Dermis microvascular lymphatic vessel endothelial cell (primary cell): ENCODE results near the gene GPR162. TPM values are rescaled to one million over a fixed set of nuclear protein-coding genes. Genes with fewer than 3 reads are reported as not detected.

Experiments used
- DNase-seq, 2 donors: peaks; one replicate each; pipeline versions ENCODE4 v3.0.0 to v3.0.0-alpha.2; 2010; ENCODE audit warnings: low read depth in 2 of 2
- total RNA-seq: library from RNA; depleted of rRNA; stranded (reverse); fragments of >200 nt; gene quantifications from 2 replicates; pipeline ENCODE4 v1.2.1, GENCODE V29; 2014

The GPR162 gene
- total RNA-seq, 1 donor from 2014 or later = 0.51 TPM

- no peak for DNase-seq
Measured at GRCh38 chr12:6786416-6787094, 35.1 kb upstream of the GPR162 start.

DNA sequence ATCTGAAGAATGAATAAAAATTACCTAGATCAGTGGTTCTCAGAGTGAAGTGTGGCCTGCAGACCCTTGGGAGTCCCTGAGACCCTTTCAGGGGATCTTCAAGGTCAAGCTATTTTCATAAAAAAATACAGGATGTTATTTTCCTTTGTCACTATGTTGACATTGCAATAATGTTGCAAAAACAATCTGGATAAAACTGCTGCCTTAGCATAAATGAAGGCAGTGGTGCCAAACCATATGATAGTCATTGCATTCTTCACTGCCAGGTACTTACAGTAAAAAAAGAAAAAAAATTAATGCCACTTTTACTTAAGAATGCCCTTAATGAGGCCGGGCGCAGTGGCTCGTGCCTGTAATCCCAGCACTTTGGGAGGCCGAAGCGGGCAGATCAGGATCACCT lies 34.3 kb upstream of the GPR162 start:
- DNase-seq = no peak

DNA sequence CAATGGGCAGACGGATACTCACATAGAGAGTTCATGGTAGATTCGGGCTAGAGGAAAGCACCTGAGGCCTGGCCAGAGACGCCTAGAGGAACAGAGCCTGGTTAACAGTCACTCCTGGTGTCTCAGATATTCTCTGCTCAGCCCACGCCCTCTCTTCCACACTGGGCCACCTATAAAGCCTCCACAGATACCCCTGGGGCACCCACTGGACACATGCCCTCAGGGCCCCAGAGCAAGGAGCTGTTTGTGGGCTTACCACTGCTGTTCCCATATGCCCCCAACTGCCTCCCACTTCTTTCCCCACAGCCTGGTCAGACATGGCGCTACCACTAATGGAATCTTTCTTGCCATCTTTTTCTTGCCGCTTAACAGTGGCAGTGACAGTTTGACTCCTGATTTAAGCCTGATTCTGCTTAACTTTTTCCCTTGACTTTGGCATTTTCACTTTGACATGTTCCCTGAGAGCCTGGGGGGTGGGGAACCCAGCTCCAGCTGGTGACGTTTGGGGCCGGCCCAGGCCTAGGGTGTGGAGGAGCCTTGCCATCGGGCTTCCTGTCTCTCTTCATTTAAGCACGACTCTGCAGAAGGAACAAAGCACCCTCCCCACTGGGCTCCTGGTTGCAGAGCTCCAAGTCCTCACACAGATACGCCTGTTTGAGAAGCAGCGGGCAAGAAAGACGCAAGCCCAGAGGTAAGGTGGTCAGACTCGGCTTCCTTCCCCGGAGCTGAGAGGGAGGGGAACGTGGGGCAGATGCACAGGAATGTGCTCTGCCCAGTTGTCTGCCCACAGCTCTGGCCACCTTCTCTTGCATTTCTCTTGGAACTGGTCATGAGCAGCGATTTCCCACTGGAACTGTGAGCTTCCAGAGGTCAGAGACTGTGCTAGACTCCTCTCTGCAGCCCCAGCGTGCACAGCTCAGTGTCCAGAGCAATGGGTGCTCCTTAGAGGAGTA lies 32.4 kb upstream of the GPR162 start, which contains the start of gene CD4:
CD4 (plus strand) TSS at position 557 of the 953 bp plus-strand sequence. CDS start 10,611 bp downstream, outside the sequence.
- DNase-seq = no peak

DNA sequence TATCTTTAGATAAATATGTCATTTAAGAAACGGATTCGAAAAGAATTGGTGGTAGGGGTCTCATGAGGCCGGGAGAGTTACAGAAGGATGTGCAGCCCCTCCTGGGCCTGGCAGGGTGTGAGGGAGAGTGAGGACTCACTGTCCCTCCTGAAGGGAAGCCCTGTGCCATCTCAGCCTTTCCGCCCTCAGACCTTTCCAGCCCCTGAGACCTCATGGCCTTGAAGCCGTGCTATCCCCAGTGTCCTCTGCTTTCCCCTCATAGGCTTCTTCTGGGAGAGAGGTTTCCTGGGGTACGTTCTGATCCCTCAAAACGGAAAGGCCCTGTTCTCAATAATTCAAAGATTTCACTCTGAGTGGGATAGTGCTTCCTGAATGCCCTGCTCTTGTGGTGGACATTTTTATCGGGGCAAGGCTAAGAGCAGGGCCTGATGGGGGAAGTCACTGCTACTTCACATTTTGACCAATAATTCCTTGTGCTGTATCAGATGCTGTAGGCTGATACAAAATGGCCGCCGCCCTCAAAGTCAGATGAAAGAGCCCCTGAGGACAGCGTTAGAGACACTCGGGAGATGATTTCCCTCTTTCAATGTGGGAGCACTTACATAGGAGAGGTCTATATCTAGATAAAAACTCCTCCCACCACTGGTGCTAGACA lies 31.0 kb upstream of the GPR162 start:
- DNase-seq = no peak

- no peak for DNase-seq
Measured at GRCh38 chr12:6791931-6792520, 29.6 kb upstream of the GPR162 start.

DNA sequence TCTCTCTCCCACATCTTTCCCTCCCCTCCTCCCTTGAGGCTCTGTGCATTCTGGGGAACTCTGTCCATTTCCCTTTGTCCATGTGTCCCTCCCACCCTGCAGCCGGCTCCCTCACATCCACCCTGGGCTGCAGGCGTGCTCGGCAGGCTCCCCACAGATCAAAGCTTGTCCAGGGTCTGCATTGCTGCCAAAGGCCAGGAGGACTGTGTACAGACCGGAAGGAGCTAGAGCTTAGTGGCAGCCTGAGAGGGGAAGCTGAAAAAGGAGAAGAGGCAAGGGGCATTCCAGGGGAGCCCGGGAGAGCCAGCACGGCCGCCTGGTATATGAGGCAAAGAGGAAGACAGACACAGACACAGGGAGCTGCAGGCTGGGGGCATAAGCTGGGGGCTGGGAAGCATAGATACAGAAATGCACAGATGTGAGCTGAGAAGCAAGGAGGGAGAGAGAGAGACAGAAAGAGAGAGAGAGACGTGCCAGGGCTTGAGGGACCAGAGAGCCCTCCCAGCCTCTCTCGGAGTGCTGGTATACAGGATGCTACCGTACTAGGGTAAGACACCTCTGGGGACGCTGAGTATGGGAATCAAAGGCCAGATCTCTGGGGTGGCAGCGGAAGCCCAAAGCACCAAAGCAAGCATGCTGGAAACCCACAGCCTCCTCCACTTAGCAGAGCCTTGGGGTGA lies 29.0 kb upstream of the GPR162 start:
- DNase-seq = no peak

GRCh38 chr12:6795088-6795487 lies 26.5 kb upstream of the GPR162 start:
- DNase-seq = no peak

GRCh38 chr12:6796576-6796975 lies 25.0 kb upstream of the GPR162 start:
- no peak for DNase-seq

- no peak for DNase-seq
Measured at GRCh38 chr12:6799147-6799546, 22.5 kb upstream of the GPR162 start.

DNA sequence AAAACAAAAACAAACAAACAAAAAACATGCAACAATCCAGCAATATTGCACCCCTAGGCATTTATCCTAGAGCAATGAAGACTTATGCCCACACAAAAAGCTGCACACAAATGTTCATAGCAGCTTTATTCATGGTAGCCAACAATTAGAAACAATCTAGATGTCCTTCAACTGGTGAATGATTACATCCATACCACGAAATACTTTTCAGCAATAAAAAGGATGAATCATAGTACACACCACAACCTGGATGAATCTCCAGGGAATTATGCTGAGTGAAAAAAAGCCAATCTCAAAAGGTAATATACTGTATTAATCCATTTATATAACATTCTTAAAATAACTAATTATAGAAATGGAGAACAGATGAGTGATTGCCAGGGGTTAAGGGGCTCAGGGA lies 14.5 kb upstream of the GPR162 start:
- DNase-seq = no peak

DNA sequence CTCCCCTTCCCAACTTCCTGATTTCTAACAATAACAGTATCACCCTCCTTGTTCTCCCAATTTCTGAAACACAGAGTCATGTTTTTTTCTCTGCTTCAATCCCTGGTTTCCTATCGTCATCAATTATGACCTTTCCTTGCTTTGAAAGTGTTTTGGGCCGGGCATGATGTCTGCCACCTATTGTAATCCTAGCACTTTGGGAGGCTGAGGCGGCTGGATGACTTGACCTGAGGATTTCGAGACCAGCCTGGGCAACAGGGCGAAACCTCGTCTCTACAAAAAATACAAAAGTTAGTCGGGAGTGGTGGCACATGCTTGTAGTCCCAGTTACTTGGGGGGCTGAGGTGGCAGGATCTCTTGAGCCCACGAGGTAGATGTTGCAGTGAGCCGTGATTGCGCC lies 12.6 kb upstream of the GPR162 start:
- DNase-seq = no peak

GRCh38 chr12:6810758-6811157 lies 10.9 kb upstream of the GPR162 start:
- no peak for DNase-seq

DNA sequence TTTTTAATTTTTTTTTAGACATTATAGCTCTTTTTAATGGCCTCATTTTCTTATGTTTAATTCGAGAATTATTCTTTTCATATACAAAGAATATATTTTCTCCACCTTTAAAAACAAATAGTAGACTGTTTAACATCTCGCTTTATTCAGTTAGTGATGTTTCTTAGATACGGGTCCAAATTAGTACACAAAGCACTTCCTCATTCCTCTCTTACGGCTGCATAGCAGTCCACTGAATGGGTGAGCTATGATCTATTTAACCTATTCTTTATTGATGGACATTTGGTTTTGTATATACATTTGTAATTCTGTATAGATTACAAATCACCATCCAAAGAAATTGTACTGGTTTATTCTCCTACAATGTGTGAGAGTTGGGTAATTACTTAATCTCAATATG lies 8.3 kb upstream of the GPR162 start:
- DNase-seq = no peak

GRCh38 chr12:6816598-6816997 lies 5.0 kb upstream of the GPR162 start:
- no peak for DNase-seq

- no peak for DNase-seq
Measured at GRCh38 chr12:6817098-6817497, 4.5 kb upstream of the GPR162 start.

- no peak for DNase-seq
Measured at GRCh38 chr12:6817662-6818157, 3.9 kb upstream of the GPR162 start.

GRCh38 chr12:6818222-6818621 lies 3.4 kb upstream of the GPR162 start:
- DNase-seq = no peak

GRCh38 chr12:6818645-6819044 lies 3.0 kb upstream of the GPR162 start:
- no peak for DNase-seq

- peak in 1 of 2 donors; percentile 26 for DNase-seq
Measured at GRCh38 chr12:6819106-6820030, 2.3 kb upstream of the GPR162 start.

- DNase-seq = no peak
Measured at GRCh38 chr12:6820166-6820565, 1.5 kb upstream of the GPR162 start.
